Amniotic stem cell (primary cell): Measurements from ENCODE around the gene RSRC1.
"Not testable (repeated sequence)": the region's sequence is repeated elsewhere in the genome, so short reads cannot be mapped to it uniquely, and the experiment has no call there.

Experiments used
- DNase-seq: peaks from one replicate; lab custom pipeline; 2025; lab: John Stamatoyannopoulos, UW

The RSRC1 gene

GRCh38 chr3:158404131-158404718 is 294.3 kb downstream of the RSRC1 start:
- no peak for DNase-seq

GRCh38 chr3:158405507-158405906 is 295.6 kb downstream of the RSRC1 start:
- no peak for DNase-seq

DNA sequence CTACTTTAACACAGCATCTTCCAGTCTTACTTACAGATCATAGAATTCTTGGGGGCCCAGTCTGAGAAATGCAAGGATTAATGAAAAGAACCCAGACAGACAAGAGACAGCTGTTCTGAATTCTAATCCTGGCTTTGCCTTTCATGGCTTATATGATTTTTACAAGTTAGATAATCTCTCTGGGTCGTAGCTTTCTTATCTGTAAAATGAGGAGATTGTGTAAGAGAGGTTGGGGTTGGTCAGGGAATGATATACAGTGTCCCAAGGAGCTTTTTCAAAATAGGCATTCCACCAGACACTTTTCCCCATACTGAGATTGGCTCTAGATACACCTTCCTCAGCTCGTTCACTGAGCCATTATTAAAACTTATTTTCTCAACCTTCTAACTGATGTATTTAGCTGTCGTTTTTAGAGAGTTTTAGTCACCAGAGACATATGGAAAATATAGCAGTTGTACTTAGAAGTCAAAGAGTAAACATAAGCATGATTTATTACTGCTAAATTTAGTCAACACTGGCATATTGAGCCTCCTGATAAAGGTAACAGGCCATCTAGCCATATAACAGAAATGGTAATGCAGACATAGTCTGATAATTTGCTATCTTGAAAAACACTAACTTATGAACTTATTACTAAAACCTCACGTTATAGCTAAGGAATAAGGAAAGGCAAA is 298.1 kb downstream of the RSRC1 start:
- no peak for DNase-seq

GRCh38 chr3:158408518-158408897 is 298.6 kb downstream of the RSRC1 start:
- not testable (repeated sequence) for DNase-seq

DNA sequence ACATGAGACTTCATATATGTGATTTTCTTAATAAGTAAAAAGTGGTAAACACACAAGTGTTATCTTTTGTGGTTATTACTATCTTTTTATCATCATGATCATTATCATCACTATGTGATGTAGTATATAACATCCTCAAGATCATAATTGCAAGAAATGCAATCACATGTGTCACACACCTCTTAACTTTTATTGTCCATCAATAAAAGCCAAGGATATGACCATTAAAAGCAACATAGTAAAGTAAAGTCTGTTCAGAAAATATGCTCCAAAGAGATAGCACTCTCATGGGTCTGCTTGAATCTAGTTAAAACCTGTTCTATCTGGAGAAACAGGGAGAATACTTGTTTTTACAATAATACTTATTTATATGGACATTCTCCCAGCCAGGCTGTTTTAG is 308.1 kb downstream of the RSRC1 start:
- no peak for DNase-seq

GRCh38 chr3:158419820-158420653 is 310.1 kb downstream of the RSRC1 start:
- DNase-seq: no peak

DNA sequence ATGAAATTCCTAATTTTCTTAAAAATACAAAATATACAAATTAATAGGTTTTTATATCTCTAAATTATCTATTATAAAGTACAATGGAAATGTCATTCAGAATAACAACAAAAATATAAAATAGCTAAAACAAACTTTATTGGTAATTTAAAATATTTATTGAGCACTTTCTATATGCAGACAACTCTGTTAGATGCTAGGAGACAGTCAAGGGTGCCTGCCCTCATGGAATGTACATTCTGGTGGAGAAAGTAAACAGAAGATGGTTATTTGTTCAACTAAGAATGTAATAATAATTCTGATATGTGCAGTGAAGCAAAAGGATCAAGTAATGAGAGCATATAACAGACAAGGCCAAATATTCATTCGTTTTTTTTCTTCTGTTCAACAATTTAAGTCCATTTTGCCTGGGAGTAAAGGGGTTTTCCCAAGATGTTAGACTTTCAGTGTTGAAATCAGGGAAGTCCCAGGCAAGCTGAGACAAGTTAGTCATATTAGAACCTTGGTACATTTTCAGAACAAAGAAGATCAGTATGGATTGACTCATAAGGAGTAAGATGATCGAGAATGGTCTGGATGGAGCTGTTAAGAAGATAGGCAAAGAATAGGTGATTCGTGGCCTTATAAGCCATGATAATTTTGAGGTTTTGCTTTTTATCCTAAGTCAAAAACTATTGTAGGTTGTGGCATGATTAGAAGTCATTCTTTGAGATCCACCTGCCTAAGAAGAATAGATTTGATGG is 310.9 kb downstream of the RSRC1 start:
- DNase-seq: no peak

GRCh38 chr3:158430448-158430847 is 320.6 kb downstream of the RSRC1 start:
- no peak for DNase-seq

- DNase-seq: no peak
Measured at GRCh38 chr3:158430968-158431367, 321.1 kb downstream of the RSRC1 start.

DNA sequence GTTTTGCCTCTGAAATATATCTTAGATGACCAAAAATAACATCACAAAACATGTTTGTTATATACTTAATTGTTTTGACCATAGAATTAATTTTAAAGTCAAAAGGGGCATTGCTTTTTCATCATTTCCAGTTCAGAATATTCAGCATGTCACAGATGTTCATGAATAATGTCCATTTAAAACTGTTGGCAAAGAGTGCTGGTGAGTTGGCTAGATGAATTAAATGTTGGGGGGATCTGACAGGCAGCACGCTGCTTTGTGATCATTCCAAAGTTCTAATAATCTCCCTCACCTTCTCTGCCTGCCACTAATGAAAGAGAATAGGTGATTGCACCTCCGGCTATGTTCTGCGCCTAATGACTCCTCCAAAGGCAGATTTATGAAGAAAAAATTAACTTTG is 321.9 kb downstream of the RSRC1 start:
- DNase-seq: no peak

DNA sequence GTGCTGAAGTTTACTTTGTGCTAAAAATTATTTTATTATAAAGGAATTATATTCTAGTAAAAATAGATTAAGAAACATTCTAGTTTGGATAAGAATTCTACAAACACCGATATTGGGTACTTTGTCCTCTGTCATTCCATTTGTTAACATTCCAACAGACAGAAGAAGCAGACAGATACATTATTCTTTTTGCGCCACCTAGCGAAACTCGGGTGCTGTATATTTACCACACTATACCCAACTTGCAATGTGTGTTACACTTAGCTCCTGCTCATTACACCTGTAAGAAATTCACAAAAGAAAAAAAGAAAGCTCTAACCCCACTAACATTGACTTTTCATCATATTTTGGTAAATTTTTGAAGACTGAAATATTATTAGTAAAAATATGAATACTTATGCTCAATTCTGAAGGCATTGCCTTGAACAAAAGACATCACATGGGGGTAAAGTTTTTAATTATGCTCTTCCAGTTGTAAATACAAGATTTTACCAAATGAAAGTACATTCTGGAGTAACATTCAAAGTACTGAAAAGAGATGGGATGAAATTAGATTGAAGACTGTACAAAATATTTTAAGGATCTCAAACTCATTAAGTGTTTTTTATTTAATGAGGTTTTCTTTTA is 324.6 kb downstream of the RSRC1 start:
- peak; percentile 24 for DNase-seq

DNA sequence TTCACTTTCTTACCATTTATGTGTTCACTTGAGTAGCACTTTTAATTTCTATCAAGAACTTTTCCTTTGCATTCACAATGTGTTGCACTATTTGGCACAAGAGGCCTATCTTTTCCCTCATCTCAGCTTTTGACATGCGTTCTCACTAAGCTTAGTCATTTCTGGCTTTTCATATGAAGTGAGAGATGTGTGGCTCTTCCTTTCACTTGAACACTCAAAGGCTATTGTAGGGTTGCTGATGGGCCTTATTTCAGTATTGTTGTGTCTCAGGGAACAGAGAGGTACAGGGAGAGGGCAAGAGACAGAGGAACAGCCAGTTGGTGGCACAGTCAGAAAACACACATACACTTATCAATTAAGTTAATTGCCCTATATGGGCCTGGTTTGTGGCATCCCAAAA is 333.7 kb downstream of the RSRC1 start:
- no peak for DNase-seq

DNA sequence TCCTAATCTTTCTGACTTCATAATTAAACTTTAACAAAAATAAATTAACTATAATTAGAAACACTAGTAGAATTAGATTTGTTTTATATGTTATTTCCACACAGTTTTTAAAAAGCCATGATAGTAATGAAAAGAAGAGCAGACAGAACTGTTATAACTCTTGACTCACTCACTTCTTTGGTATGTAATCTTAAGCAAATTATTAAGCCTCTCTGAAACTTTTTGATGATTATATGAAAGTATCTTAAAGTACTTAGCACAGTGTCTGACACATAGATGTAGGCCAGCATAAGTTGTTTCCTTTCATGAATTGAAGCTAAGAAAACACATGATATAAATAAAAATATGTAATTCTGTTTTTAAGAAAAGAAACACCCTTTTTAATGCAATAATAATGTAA is 337.5 kb downstream of the RSRC1 start:
- DNase-seq: no peak

- DNase-seq: no peak
Measured at GRCh38 chr3:158451405-158452055, 341.6 kb downstream of the RSRC1 start.

DNA sequence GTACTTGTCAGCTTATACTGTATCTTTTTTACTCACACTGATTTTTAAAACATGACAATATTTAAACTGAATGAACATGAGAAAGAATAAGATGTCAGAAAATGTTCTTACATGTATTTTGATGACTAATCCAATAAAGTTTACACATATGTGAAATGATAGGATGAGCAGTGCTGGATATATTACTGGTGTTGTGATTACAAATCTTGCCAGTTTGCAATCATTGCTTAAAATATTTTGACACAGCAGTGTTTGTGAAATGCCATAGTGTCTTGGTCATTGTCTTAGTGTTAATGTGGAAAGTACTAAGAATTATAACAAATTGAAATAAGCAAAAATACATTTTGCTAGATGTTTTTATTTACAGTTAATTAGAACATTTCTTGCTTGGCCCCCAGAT is 342.4 kb downstream of the RSRC1 start:
- no peak for DNase-seq

- DNase-seq: no peak
Measured at GRCh38 chr3:158453004-158453403, 343.1 kb downstream of the RSRC1 start.

DNA sequence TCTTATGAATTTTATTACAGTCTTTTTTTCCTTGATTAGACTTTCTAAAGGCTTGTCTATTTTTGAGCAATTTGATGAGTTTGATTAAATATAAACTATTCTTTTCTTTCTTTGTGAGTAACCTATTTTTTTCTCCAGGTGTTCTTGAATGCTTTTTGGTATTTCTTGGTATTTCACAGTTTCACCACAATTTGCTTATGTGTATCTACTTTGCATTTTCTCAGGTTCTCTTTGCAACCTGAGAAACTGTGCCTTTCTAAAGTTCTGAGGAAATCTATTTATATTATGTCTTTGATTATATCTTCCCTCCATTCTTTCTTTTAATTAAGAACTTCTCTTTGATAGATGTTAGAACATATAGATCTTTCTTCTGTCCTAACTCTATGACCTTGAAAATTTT is 344.0 kb downstream of the RSRC1 start:
- no peak for DNase-seq

DNA sequence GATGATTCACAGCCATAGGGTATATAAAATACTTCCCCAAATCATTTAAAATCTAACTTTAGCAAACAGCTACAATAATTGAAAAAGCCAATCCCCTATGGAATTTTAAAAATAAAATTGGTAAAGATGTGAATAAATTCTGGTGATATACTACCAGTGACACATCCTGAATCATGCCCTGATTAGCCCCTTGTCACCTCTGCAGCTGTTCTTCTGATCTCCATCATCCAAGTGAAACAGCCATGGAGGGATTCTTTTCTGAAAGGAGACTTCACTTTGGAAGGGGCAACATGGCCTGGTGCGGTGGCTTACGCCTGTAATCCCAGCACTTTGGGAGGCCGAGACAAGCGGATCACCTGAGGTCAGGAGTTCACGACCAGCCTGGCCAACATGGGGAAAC is 345.5 kb downstream of the RSRC1 start:
- DNase-seq: no peak

GRCh38 chr3:158456114-158456513 is 346.2 kb downstream of the RSRC1 start:
- DNase-seq: no peak

- DNase-seq: no peak
Measured at GRCh38 chr3:158458464-158458863, 348.6 kb downstream of the RSRC1 start.

GRCh38 chr3:158460926-158461325 is 351.0 kb downstream of the RSRC1 start:
- no peak for DNase-seq

DNA sequence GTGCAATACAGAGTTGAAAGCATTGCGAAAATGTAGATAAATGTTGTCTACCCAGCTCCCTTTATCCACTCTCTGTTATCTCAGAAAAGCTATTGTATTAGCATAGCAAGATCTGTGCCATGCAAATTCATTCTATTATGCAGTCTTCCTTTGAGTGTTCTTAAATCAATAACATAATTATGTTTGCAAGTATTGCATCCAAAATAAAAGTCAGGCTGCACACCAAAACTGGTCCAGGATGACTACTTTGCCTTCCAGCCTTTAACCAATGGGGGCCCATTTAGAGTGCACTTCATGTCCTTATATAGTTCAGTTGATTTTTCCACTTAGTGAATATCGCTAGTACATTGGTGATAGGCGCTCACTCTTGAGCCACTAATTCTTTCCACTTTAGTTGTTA is 353.7 kb downstream of the RSRC1 start:
- DNase-seq: no peak
